ENCODE results near the gene GRIK4. TPM values are rescaled to one million over a fixed set of nuclear protein-coding genes. Genes with fewer than 3 reads are reported as not detected.

The GRIK4 gene
- total and polyA plus RNA-seq, 8 donors: 0.02 TPM; not detected in 7

DNA sequence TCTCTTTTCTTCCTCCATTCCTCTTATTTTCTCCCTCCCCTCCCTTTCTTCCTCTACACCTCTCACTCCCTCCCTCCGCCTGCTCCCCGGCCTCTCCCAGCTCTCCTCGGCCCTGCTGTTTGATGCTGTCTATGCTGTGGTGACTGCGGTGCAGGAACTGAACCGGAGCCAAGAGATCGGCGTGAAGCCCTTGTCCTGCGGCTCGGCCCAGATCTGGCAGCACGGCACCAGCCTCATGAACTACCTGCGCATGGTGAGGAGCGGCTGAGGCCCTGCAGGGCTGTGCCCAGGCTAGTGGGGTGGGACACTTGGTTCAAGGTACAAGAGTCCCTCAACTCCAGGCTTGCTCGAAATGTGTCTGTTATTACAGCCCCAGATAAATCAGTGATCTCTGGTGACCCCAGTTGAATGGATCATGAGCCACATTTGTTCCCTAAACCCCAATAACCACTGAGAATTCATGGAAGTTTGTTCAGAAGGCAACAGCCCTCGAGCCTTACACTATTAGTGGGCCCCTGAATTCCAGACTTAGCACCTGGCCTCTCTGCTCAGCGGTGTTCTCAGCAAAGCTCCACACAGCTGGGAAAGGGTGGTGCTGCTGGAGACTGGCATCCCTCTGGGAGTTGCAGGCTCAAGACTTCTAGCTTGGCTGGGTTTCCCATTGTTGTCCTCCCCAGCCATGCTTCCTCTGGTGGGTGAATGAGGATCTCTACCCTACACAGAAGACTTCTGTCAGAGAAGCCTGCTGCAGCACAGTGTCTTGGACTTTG lies 362.6 kb downstream of the GRIK4 start:
- DNase-seq: no peak
- no peaks in the 10 kb centered on the region for H3K27me3 ChIP-seq
- FAIRE-seq: no peak
- WGBS, 2 donors: 77 to 85% methylated on average over 15 of the region's 15 CpGs
- intact Hi-C loops (cut with DNase I): no loop called here
- ATAC-seq: no peak
- H3K4me1 ChIP-seq: no peaks in the 10 kb centered on the region
- no peaks in the 10 kb centered on the region for H3K36me3 ChIP-seq
- no peaks in the 10 kb centered on the region for H3K9me3 ChIP-seq
- no peak overlapping the region for H3K27ac ChIP-seq
- TF ChIP-seq CTCF (IDR thresholded peaks at IDR 0.05): no peak
- H3K4me3 ChIP-seq: no peak overlapping the region

DNA sequence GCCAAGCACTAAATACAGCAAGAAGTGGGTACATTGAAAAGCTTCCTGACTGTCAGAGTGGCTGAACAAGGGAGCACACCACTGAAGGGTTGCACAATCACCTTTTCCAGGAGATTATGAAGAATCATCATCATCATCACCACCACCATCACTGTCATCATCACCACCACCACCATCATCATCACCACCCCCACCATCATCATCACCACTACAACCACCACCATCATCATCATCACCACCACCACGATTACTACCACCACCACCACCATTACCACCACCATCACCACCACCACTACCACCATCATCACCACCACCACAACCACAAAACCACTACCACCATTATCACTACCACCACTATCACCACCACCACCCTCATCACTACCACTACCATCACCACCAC lies 364.4 kb downstream of the GRIK4 start:
- WGBS, 2 donors: 71 to 75% methylated on average over 1 of the region's 1 CpG
- Histone ChIP-seq H3K36me3 (no peaks in the 10 kb centered on the region), H3K4me1 (no peaks in the 10 kb centered on the region), H3K27me3 (no peaks in the 10 kb centered on the region), H3K9me3 (no peaks in the 10 kb centered on the region), H3K4me3 (no peak overlapping the region), H3K27ac (no peak overlapping the region)
- no peak for ATAC-seq
- DNase-seq: no peak
- FAIRE-seq: no peak
- TF ChIP-seq CTCF (IDR thresholded peaks at IDR 0.05): no peak
- intact Hi-C loops (cut with DNase I): no loop called here

GRCh38 chr11:120877746-120878365 lies 366.3 kb downstream of the GRIK4 start:
- Histone ChIP-seq H3K27me3 (no peaks in the 10 kb centered on the region), H3K4me1 (no peaks in the 10 kb centered on the region), H3K27ac (no peak overlapping the region), H3K36me3 (no peaks in the 10 kb centered on the region), H3K4me3 (no peak overlapping the region), H3K9me3 (no peaks in the 10 kb centered on the region)
- TF ChIP-seq CTCF (IDR thresholded peaks at IDR 0.05): no peak
- intact Hi-C loops (cut with DNase I): no loop called here
- WGBS, 2 donors: 70 to 77% methylated on average over 10 of the region's 10 CpGs
- no peak for ATAC-seq
- no peak for DNase-seq
- FAIRE-seq: no peak

GRCh38 chr11:120878781-120879180 lies 367.2 kb downstream of the GRIK4 start:
- intact Hi-C loops (cut with DNase I): no loop called here
- ATAC-seq: no peak
- WGBS, 2 donors: 72 to 83% methylated on average over 6 of the region's 6 CpGs
- TF ChIP-seq CTCF (IDR thresholded peaks at IDR 0.05): no peak
- FAIRE-seq: no peak
- no peak overlapping the region for H3K4me3 ChIP-seq
- H3K4me1 ChIP-seq: no peaks in the 10 kb centered on the region
- no peak for DNase-seq
- H3K27ac ChIP-seq: no peak overlapping the region
- H3K36me3 ChIP-seq: no peaks in the 10 kb centered on the region
- H3K27me3 ChIP-seq: no peaks in the 10 kb centered on the region
- H3K9me3 ChIP-seq: no peaks in the 10 kb centered on the region

All from pancreas (tissue), 10 donors.